ENCODE results near the gene PADI1. TPM values are rescaled to one million over a fixed set of nuclear protein-coding genes. Genes with fewer than 3 reads are reported as not detected.

PADI1 gene
- polyA plus RNA-seq, 4 donors, result 0.01 to 0.27 (median 0.10) TPM; not detected in 1

- Histone ChIP-seq H3K9me3 (ENCODE audit: control insufficient read depth in 2 of 2, insufficient read depth in 1 of 2, low read depth in 1 of 2, low read length in 1 of 2) (no peaks in the 10 kb centered on the region), H3K4me3 (ENCODE audit: low read depth in 1 of 3, low read length in 3 of 3) (no peak overlapping the region), H3K36me3 (ENCODE audit: control insufficient read depth in 3 of 3, insufficient read depth in 2 of 3, low read depth in 1 of 3, low read length in 3 of 3) (no peaks in the 10 kb centered on the region), H3K27ac (ENCODE audit: low read depth in 1 of 3, low read length in 2 of 3) (no peak overlapping the region), H3K27me3 (ENCODE audit: control insufficient read depth in 3 of 3, insufficient read depth in 3 of 3, low read length in 3 of 3) (peaks cover 0 to 2% (median 0%) of the 10 kb centered on the region in 3 donors), H3K4me1 (ENCODE audit: control insufficient read depth in 3 of 3, insufficient read depth in 2 of 3, low read depth in 1 of 3, low read length in 2 of 3) (no peaks in the 10 kb centered on the region)
- FAIRE-seq, result no peak
- DNase-seq, result no peak
- 60 to 77% (median 68%) methylated on average over 17 of the region's 17 CpGs for WGBS, 3 donors
Measured at GRCh38 chr1:17193222-17194132, 11.5 kb upstream of the PADI1 start.

GRCh38 chr1:17194133-17194475 is 10.8 kb upstream of the PADI1 start:
- WGBS, 3 donors, result 50 to 83% (median 71%) methylated on average over 2 to 3 of the region's 3 CpGs

GRCh38 chr1:17194615-17195528 is 10.1 kb upstream of the PADI1 start:
- no peak overlapping the region for H3K4me3 ChIP-seq (ENCODE audit: low read depth in 1 of 3, low read length in 3 of 3)
- H3K4me1 ChIP-seq (ENCODE audit: control insufficient read depth in 3 of 3, insufficient read depth in 2 of 3, low read depth in 1 of 3, low read length in 2 of 3), result no peaks in the 10 kb centered on the region
- peaks cover 0 to 2% (median 0%) of the 10 kb centered on the region in 3 donors for H3K27me3 ChIP-seq (ENCODE audit: control insufficient read depth in 3 of 3, insufficient read depth in 3 of 3, low read length in 3 of 3)
- no peaks in the 10 kb centered on the region for H3K36me3 ChIP-seq (ENCODE audit: control insufficient read depth in 3 of 3, insufficient read depth in 2 of 3, low read depth in 1 of 3, low read length in 3 of 3)
- FAIRE-seq (no peak), DNase-seq (no peak)
- H3K9me3 ChIP-seq (ENCODE audit: control insufficient read depth in 2 of 2, insufficient read depth in 1 of 2, low read depth in 1 of 2, low read length in 1 of 2), result no peaks in the 10 kb centered on the region
- H3K27ac ChIP-seq (ENCODE audit: low read depth in 1 of 3, low read length in 2 of 3), result no peak overlapping the region
- WGBS, 3 donors, result 62 to 76% (median 73%) methylated on average over 8 of the region's 8 CpGs

More at GRCh38 chr1:17194133-17194475, 10.8 kb upstream of the PADI1 start:
- no peak overlapping the region for H3K27ac ChIP-seq (ENCODE audit: low read depth in 1 of 3, low read length in 2 of 3)
- FAIRE-seq, result no peak
- H3K4me3 ChIP-seq (ENCODE audit: low read depth in 1 of 3, low read length in 3 of 3), result no peak overlapping the region
- H3K27me3 ChIP-seq (ENCODE audit: control insufficient read depth in 3 of 3, insufficient read depth in 3 of 3, low read length in 3 of 3), result peaks cover 0 to 2% (median 0%) of the 10 kb centered on the region in 3 donors
- H3K9me3 ChIP-seq (ENCODE audit: control insufficient read depth in 2 of 2, insufficient read depth in 1 of 2, low read depth in 1 of 2, low read length in 1 of 2), result no peaks in the 10 kb centered on the region
- H3K4me1 ChIP-seq (ENCODE audit: control insufficient read depth in 3 of 3, insufficient read depth in 2 of 3, low read depth in 1 of 3, low read length in 2 of 3), result no peaks in the 10 kb centered on the region
- DNase-seq, result no peak
- H3K36me3 ChIP-seq (ENCODE audit: control insufficient read depth in 3 of 3, insufficient read depth in 2 of 3, low read depth in 1 of 3, low read length in 3 of 3), result no peaks in the 10 kb centered on the region

GRCh38 chr1:17195731-17196130 is 9.2 kb upstream of the PADI1 start:
- no peak overlapping the region for H3K4me3 ChIP-seq (ENCODE audit: low read depth in 1 of 3, low read length in 3 of 3)
- no peaks in the 10 kb centered on the region for H3K36me3 ChIP-seq (ENCODE audit: control insufficient read depth in 3 of 3, insufficient read depth in 2 of 3, low read depth in 1 of 3, low read length in 3 of 3)
- DNase-seq (no peak), FAIRE-seq (no peak)
- peaks cover 0 to 2% (median 0%) of the 10 kb centered on the region in 3 donors for H3K27me3 ChIP-seq (ENCODE audit: control insufficient read depth in 3 of 3, insufficient read depth in 3 of 3, low read length in 3 of 3)
- no peaks in the 10 kb centered on the region for H3K9me3 ChIP-seq (ENCODE audit: control insufficient read depth in 2 of 2, insufficient read depth in 1 of 2, low read depth in 1 of 2, low read length in 1 of 2)
- WGBS, 3 donors, result 89 to 95% (median 89%) methylated on average over 3 of the region's 3 CpGs
- H3K4me1 ChIP-seq (ENCODE audit: control insufficient read depth in 3 of 3, insufficient read depth in 2 of 3, low read depth in 1 of 3, low read length in 2 of 3), result no peaks in the 10 kb centered on the region
- H3K27ac ChIP-seq (ENCODE audit: low read depth in 1 of 3, low read length in 2 of 3), result no peak overlapping the region

GRCh38 chr1:17196496-17197185 is 8.3 kb upstream of the PADI1 start:
- DNase-seq (no peak), FAIRE-seq (no peak)
- WGBS, 3 donors, result 77 to 85% (median 84%) methylated on average over 13 of the region's 13 CpGs

GRCh38 chr1:17197696-17198095 is 7.2 kb upstream of the PADI1 start:
- Histone ChIP-seq H3K4me1 (ENCODE audit: control insufficient read depth in 3 of 3, insufficient read depth in 2 of 3, low read depth in 1 of 3, low read length in 2 of 3) (no peaks in the 10 kb centered on the region), H3K27ac (ENCODE audit: low read depth in 1 of 3, low read length in 2 of 3) (no peak overlapping the region), H3K4me3 (ENCODE audit: low read depth in 1 of 3, low read length in 3 of 3) (no peak overlapping the region), H3K9me3 (ENCODE audit: control insufficient read depth in 2 of 2, insufficient read depth in 1 of 2, low read depth in 1 of 2, low read length in 1 of 2) (no peaks in the 10 kb centered on the region), H3K27me3 (ENCODE audit: control insufficient read depth in 3 of 3, insufficient read depth in 3 of 3, low read length in 3 of 3) (peaks cover 0 to 2% (median 0%) of the 10 kb centered on the region in 3 donors), H3K36me3 (ENCODE audit: control insufficient read depth in 3 of 3, insufficient read depth in 2 of 3, low read depth in 1 of 3, low read length in 3 of 3) (no peaks in the 10 kb centered on the region)
- FAIRE-seq (no peak), DNase-seq (no peak)
- WGBS, 3 donors, result 91 to 95% (median 92%) methylated on average over 7 of the region's 7 CpGs

More at GRCh38 chr1:17196496-17197185, 8.3 kb upstream of the PADI1 start:
- H3K4me3 ChIP-seq (ENCODE audit: low read depth in 1 of 3, low read length in 3 of 3), result no peak overlapping the region
- no peaks in the 10 kb centered on the region for H3K9me3 ChIP-seq (ENCODE audit: control insufficient read depth in 2 of 2, insufficient read depth in 1 of 2, low read depth in 1 of 2, low read length in 1 of 2)
- H3K27me3 ChIP-seq (ENCODE audit: control insufficient read depth in 3 of 3, insufficient read depth in 3 of 3, low read length in 3 of 3), result peaks cover 0 to 2% (median 0%) of the 10 kb centered on the region in 3 donors
- no peak overlapping the region for H3K27ac ChIP-seq (ENCODE audit: low read depth in 1 of 3, low read length in 2 of 3)
- no peaks in the 10 kb centered on the region for H3K4me1 ChIP-seq (ENCODE audit: control insufficient read depth in 3 of 3, insufficient read depth in 2 of 3, low read depth in 1 of 3, low read length in 2 of 3)
- no peaks in the 10 kb centered on the region for H3K36me3 ChIP-seq (ENCODE audit: control insufficient read depth in 3 of 3, insufficient read depth in 2 of 3, low read depth in 1 of 3, low read length in 3 of 3)

- peaks cover 0 to 2% (median 0%) of the 10 kb centered on the region in 3 donors for H3K27me3 ChIP-seq (ENCODE audit: control insufficient read depth in 3 of 3, insufficient read depth in 3 of 3, low read length in 3 of 3)
- WGBS, 3 donors, result 59 to 75% (median 62%) methylated on average over 9 of the region's 9 CpGs
- H3K36me3 ChIP-seq (ENCODE audit: control insufficient read depth in 3 of 3, insufficient read depth in 2 of 3, low read depth in 1 of 3, low read length in 3 of 3), result no peaks in the 10 kb centered on the region
- no peaks in the 10 kb centered on the region for H3K9me3 ChIP-seq (ENCODE audit: control insufficient read depth in 2 of 2, insufficient read depth in 1 of 2, low read depth in 1 of 2, low read length in 1 of 2)
- DNase-seq (no peak), FAIRE-seq (no peak)
- H3K4me1 ChIP-seq (ENCODE audit: control insufficient read depth in 3 of 3, insufficient read depth in 2 of 3, low read depth in 1 of 3, low read length in 2 of 3), result no peaks in the 10 kb centered on the region
- H3K4me3 ChIP-seq (ENCODE audit: low read depth in 1 of 3, low read length in 3 of 3), result no peak overlapping the region
- no peak overlapping the region for H3K27ac ChIP-seq (ENCODE audit: low read depth in 1 of 3, low read length in 2 of 3)
Measured at GRCh38 chr1:17198476-17199258, 6.3 kb upstream of the PADI1 start.

Data from small intestine (tissue), 7 donors.